Neural crest cell (in vitro differentiated cells): ENCODE measurements around the gene LRRC75B. TPM values are rescaled to one million over a fixed set of nuclear protein-coding genes. Genes with fewer than 3 reads are reported as not detected.

ENCODE experiments used
- DNase-seq: peaks from one replicate; pipeline ENCODE4 v3.0.0; 2021; ENCODE audit warnings: low read depth, mixed read lengths, low spot score
- H3K27ac Mint-ChIP-seq: one replicate; pipeline ENCODE4 v1.8.0; 2021; ENCODE audit warnings: mild to moderate bottlenecking, mixed read lengths; ENCODE audit not compliant: unreplicated experiment
- H3K27me3 Mint-ChIP-seq: 2 replicates; pipeline ENCODE4 v1.8.0; 2021; ENCODE audit warnings: low read depth, mild to moderate bottlenecking, mixed read lengths
- H3K36me3 Mint-ChIP-seq: 2 replicates; pipeline ENCODE4 v1.8.0; 2021; ENCODE audit warnings: low read depth, mild to moderate bottlenecking, mixed read lengths
- H3K4me1 Mint-ChIP-seq: 2 replicates; pipeline ENCODE4 v1.8.0; 2021; ENCODE audit warnings: mixed read lengths
- H3K4me3 Mint-ChIP-seq: one replicate; pipeline ENCODE4 v1.8.0; 2021; ENCODE audit warnings: mild to moderate bottlenecking, mixed read lengths
- H3K9me3 Mint-ChIP-seq: 2 replicates; pipeline ENCODE4 v1.8.0; 2021; ENCODE audit warnings: mixed read lengths
- total RNA-seq: library from RNA; stranded (reverse); gene quantifications from 2 replicates; pipeline ENCODE4 v1.2.1, GENCODE V29; 2021
- TF ChIP-seq, protein P1 (sequence below): fragments of 200-600 bp; sonication (generic); conservative IDR thresholded peaks from 2 replicates; pipeline ENCODE4 v1.5.0; 2021; ENCODE audit warnings: antibody characterized with exemption, mild to moderate bottlenecking

The LRRC75B gene
- total RNA-seq, 1 donor from 2014 or later, result 16.7 TPM

- no peak for DNase-seq
- H3K36me3 Mint-ChIP-seq, result peaks cover 4% of the 10 kb centered on the region
- H3K9me3 Mint-ChIP-seq, result no peaks in the 10 kb centered on the region
- TF ChIP-seq, protein P1, sequence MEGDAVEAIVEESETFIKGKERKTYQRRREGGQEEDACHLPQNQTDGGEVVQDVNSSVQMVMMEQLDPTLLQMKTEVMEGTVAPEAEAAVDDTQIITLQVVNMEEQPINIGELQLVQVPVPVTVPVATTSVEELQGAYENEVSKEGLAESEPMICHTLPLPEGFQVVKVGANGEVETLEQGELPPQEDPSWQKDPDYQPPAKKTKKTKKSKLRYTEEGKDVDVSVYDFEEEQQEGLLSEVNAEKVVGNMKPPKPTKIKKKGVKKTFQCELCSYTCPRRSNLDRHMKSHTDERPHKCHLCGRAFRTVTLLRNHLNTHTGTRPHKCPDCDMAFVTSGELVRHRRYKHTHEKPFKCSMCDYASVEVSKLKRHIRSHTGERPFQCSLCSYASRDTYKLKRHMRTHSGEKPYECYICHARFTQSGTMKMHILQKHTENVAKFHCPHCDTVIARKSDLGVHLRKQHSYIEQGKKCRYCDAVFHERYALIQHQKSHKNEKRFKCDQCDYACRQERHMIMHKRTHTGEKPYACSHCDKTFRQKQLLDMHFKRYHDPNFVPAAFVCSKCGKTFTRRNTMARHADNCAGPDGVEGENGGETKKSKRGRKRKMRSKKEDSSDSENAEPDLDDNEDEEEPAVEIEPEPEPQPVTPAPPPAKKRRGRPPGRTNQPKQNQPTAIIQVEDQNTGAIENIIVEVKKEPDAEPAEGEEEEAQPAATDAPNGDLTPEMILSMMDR, result no peak
- no peak overlapping the region for H3K4me3 Mint-ChIP-seq
- H3K27ac Mint-ChIP-seq, result no peak overlapping the region
- H3K4me1 Mint-ChIP-seq, result no peaks in the 10 kb centered on the region
- H3K27me3 Mint-ChIP-seq, result no peaks in the 10 kb centered on the region
Observed at GRCh38 chr22:24565077-24565476, 27.8 kb downstream of the LRRC75B start.

GRCh38 chr22:24564376-24565058, 28.4 kb downstream of the LRRC75B start:
- TF ChIP-seq, protein P1, result no peak
- Mint-ChIP-seq H3K27me3 (no peaks in the 10 kb centered on the region), H3K27ac (no peak overlapping the region), H3K4me1 (no peaks in the 10 kb centered on the region), H3K4me3 (no peak overlapping the region), H3K9me3 (no peaks in the 10 kb centered on the region), H3K36me3 (peaks cover 1% of the 10 kb centered on the region)
- no peak for DNase-seq

DNA sequence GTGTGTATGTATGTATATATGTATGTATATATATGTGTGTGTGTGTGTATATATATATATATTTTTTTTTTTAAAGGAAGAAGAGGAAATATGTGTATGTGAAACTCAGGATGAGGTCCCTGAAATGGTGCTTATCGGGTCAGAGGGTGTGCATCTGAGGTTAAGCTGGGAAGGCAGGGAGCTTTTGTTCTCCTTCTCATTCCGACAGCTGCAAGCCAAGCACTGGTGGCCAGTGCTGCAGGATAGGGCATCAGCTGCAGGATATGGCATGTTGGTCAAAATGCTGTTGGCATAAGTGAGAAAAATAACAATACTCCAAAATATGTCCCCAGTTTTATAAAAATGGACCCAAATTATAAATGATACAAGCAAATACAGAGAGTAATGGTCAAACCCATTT, 29.6 kb downstream of the LRRC75B start:
- no peak for DNase-seq
- H3K27me3 Mint-ChIP-seq, result no peaks in the 10 kb centered on the region
- TF ChIP-seq, protein P1, result no peak
- H3K27ac Mint-ChIP-seq, result no peak overlapping the region
- no peak overlapping the region for H3K4me3 Mint-ChIP-seq
- peaks cover 3% of the 10 kb centered on the region for H3K36me3 Mint-ChIP-seq
- H3K9me3 Mint-ChIP-seq, result no peaks in the 10 kb centered on the region
- H3K4me1 Mint-ChIP-seq, result peaks cover 3% of the 10 kb centered on the region

- no peak for DNase-seq
- H3K27me3 Mint-ChIP-seq, result no peaks in the 10 kb centered on the region
- TF ChIP-seq, protein P1, result no peak
- peaks cover 32% of the 10 kb centered on the region for H3K4me1 Mint-ChIP-seq
- peaks cover 3% of the 10 kb centered on the region for H3K36me3 Mint-ChIP-seq
- H3K4me3 Mint-ChIP-seq, result peak overlapping the region; percentile 44
- H3K27ac Mint-ChIP-seq, result no peak overlapping the region
- H3K9me3 Mint-ChIP-seq, result no peaks in the 10 kb centered on the region
Observed at GRCh38 chr22:24559471-24559870, 33.4 kb downstream of the LRRC75B start.

DNA sequence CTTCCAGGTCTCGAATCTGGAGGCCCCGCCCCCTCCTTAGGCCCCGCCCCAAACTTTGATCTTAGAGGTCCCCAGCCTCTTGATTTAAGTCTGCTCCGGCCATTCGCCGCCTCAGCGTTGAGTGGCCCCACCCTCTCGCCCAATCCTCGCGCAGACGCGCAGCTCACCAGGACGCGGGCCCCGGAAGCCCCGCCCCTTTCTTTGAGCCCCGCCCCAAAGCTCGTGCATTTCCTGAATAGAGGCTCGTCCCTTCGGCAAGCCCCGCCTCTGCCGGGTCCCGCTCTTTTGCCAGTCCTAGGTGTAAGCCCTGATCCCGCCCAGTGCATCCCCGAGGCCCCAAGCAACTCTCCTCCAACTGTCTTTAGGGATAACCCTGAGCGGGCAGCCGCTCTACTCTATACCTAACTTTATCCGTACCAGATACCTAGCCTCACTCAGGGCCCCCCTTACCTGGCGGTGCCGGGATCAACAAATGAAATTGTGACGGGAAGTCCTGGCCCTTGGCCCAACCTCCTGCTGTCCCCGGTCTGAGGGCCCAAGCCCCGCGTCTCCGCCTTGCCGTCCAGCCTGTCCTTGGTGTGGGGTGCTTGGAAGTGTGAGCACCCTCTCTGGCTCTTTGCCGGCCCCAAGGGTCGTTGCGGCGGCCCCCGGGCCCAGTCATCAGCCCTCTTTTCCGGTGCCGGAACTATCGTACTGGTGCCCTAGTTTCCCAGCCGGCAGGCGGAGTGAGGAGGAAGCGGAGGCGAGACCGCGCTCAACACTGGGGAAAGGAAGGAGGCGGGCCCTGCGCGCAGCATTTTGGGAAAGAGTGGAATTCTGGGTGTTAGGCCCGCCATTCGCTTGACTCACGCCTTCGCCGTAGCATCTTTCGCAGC, 37.5 kb downstream of the LRRC75B start, which contains the start of gene SNRPD3:
SNRPD3 (plus strand) TSS at position 835 of the 875 bp plus-strand sequence. CDS start 1,676 bp downstream, outside the sequence.
- Mint-ChIP-seq H3K4me3 (peak within 1 kb of the TSS; percentile 95), H3K27me3 (no peaks in the 10 kb centered on the region), H3K9me3 (no peaks in the 10 kb centered on the region), H3K4me1 (peaks cover 50% of the 10 kb centered on the region), H3K27ac (peak within 1 kb of the TSS; percentile 99), H3K36me3 (peaks cover 3% of the 10 kb centered on the region)
- TF ChIP-seq, protein P1, result peak; percentile 40
- peak; percentile 97 for DNase-seq
